Measurements from ENCODE around the gene PAPPA. TPM values are rescaled to one million over a fixed set of nuclear protein-coding genes. Genes with fewer than 3 reads are reported as not detected.

PAPPA gene
- polyA plus RNA-seq, 1 of the 3 experiments (the other 2 are of a cell fraction): 44.5 TPM

DNA sequence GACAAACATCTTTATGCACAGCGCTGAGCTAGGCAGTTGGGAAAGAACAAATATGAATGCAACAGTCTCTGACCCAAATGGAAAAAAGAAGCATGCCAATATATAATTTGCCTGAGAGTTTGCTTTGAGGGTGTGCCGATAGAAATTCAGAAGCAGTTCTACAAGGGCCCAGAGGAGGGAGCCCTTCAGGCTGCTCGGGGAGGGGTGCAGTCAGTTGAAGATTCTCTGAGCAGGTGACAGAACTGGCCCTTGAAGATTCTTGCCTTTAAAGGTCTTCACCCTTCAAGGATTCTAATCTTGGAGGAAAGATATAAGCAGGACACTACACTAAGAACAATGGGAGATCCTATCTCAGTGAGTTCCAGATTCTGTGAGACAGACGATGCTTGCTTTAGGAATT, 3.7 kb upstream of the PAPPA start:
- Histone ChIP-seq H3K4me1 (ENCODE audit: control insufficient read depth in 1 of 2, insufficient read depth in 2 of 2, low read depth in 1 of 2, low read length in 1 of 2) (peaks cover 4 to 45% of the 10 kb centered on the region in 2 experiments; a peak in 3 of 4 replicates), H3F3A (replicated peaks; ENCODE audit: insufficient read depth) (peaks cover 42% of the 10 kb centered on the region), H3K9me3 (no peaks in the 10 kb centered on the region), H3K27ac (ENCODE audit: low read depth in 2 of 2, low read length in 1 of 2) (peak overlapping the region in 1 of 2 experiments; percentile 99; a peak in 2 of 4 replicates), H3K79me2 (ENCODE audit: insufficient read depth) (peaks cover 9% of the 10 kb centered on the region), H3K27me3 (ENCODE audit: insufficient read depth) (no peaks in the 10 kb centered on the region), H4K20me1 (ENCODE audit: insufficient read depth) (no peaks in the 10 kb centered on the region), H3K36me3 (replicated peaks in 1 of 2; ENCODE audit: control insufficient read depth in 1 of 2, insufficient read depth in 2 of 2, low read length in 1 of 2) (no peaks in the 10 kb centered on the region), H3K4me3 (ENCODE audit: low read depth in 2 of 2, low read length in 1 of 2) (no peak overlapping the region; a peak in 1 of 4 replicates), H3K9me2 (no peaks in the 10 kb centered on the region), H3K9ac (no peak overlapping the region), H2AFZ (ENCODE audit: low read depth) (no peak overlapping the region), H3K4me2 (no peak overlapping the region)
- CTCF ChIA-PET: interaction anchor here (0.7 to 3.5 kb wide), 13 partner anchors 10 to 560 kb away, joined by 3 to 25 read pairs (median 3); no protein-coding TSS in a partner anchor
- POLR2A ChIA-PET: no interaction called here
- peak; percentile 53 for DNase-seq
- TF ChIP-seq, protein P1, sequence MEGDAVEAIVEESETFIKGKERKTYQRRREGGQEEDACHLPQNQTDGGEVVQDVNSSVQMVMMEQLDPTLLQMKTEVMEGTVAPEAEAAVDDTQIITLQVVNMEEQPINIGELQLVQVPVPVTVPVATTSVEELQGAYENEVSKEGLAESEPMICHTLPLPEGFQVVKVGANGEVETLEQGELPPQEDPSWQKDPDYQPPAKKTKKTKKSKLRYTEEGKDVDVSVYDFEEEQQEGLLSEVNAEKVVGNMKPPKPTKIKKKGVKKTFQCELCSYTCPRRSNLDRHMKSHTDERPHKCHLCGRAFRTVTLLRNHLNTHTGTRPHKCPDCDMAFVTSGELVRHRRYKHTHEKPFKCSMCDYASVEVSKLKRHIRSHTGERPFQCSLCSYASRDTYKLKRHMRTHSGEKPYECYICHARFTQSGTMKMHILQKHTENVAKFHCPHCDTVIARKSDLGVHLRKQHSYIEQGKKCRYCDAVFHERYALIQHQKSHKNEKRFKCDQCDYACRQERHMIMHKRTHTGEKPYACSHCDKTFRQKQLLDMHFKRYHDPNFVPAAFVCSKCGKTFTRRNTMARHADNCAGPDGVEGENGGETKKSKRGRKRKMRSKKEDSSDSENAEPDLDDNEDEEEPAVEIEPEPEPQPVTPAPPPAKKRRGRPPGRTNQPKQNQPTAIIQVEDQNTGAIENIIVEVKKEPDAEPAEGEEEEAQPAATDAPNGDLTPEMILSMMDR (IDR thresholded peaks at IDR 0.05): peak; percentile 72
- TF ChIP-seq NRF1 (IDR thresholded peaks at IDR 0.05; ENCODE audit: low read depth, low read length) (no peak), RXRA (IDR thresholded peaks at IDR 0.05; ENCODE audit: borderline replicate concordance, low read depth) (no peak), RAD21 (IDR thresholded peaks at IDR 0.05; ENCODE audit: low read length) (peak; percentile 55), SMC3 (IDR thresholded peaks at IDR 0.05; ENCODE audit: low read depth, low read length) (peak; percentile 60)
- TF ChIP-seq, protein P2, sequence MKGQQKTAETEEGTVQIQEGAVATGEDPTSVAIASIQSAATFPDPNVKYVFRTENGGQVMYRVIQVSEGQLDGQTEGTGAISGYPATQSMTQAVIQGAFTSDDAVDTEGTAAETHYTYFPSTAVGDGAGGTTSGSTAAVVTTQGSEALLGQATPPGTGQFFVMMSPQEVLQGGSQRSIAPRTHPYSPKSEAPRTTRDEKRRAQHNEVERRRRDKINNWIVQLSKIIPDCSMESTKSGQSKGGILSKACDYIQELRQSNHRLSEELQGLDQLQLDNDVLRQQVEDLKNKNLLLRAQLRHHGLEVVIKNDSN (IDR thresholded peaks at IDR 0.05; ENCODE audit: borderline replicate concordance, low read depth): no peak
- 70% methylated on average over 4 of the region's 4 CpGs for WGBS (ENCODE audit: low lambda C conversion rate)

DNA sequence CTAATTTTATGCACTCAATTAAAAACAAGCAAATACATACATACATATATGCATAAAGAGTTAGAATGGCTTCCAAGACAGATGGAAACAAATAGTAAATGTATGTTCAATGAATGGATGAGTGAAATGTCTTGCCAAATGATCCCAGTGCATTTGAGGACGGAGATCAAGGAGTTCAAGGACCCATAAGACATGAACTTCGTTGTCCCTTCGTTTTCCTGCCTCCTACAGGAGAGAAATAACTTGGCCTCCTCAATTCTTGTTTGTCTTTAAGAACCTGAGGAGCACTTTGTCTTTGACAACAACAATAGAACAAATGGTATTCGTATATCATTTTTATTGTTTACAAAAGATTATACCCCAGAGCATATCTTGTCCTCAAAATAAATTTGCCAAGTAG, 2.4 kb upstream of the PAPPA start:
- Histone ChIP-seq H4K20me1 (ENCODE audit: insufficient read depth) (no peaks in the 10 kb centered on the region), H3K9ac (peak overlapping the region; percentile 57), H3K4me3 (ENCODE audit: low read depth in 2 of 2, low read length in 1 of 2) (no peak overlapping the region), H3K27me3 (ENCODE audit: insufficient read depth) (no peaks in the 10 kb centered on the region), H3K4me1 (ENCODE audit: control insufficient read depth in 1 of 2, insufficient read depth in 2 of 2, low read depth in 1 of 2, low read length in 1 of 2) (peaks cover 13 to 42% of the 10 kb centered on the region in 2 experiments; a peak in 3 of 4 replicates), H3K27ac (ENCODE audit: low read depth in 2 of 2, low read length in 1 of 2) (peak overlapping the region; percentile 82 to 99; a peak in 3 of 4 replicates), H3K4me2 (peak overlapping the region; percentile 80), H3K79me2 (ENCODE audit: insufficient read depth) (peaks cover 23% of the 10 kb centered on the region), H2AFZ (ENCODE audit: low read depth) (no peak overlapping the region), H3K9me3 (no peaks in the 10 kb centered on the region), H3K9me2 (no peaks in the 10 kb centered on the region), H3F3A (replicated peaks; ENCODE audit: insufficient read depth) (peaks cover 50% of the 10 kb centered on the region), H3K36me3 (replicated peaks in 1 of 2; ENCODE audit: control insufficient read depth in 1 of 2, insufficient read depth in 2 of 2, low read length in 1 of 2) (no peaks in the 10 kb centered on the region)
- no peak for TF ChIP-seq SIN3A (IDR thresholded peaks at IDR 0.05; ENCODE audit: borderline replicate concordance, low read depth, low read length)
- TF ChIP-seq TAF1 (IDR thresholded peaks at IDR 0.05; ENCODE audit: borderline replicate concordance, low read depth, low read length): no peak
- TF ChIP-seq FOSL2 (IDR thresholded peaks at IDR 0.05; ENCODE audit: borderline replicate concordance, low read depth): no peak
- WGBS (ENCODE audit: low lambda C conversion rate): 85% methylated on average over 4 of the region's 4 CpGs
- POLR2A ChIA-PET: no interaction called here
- CTCF ChIA-PET: interaction anchor here (1.2 to 4.1 kb wide), 7 partner anchors 219 to 557 kb away, joined by 3 to 51 read pairs (median 11); no protein-coding TSS in a partner anchor
- no peak for DNase-seq
